ENCODE data around the gene IL34. TPM values are rescaled to one million over a fixed set of nuclear protein-coding genes. Genes with fewer than 3 reads are reported as not detected.

Gene IL34
- polyA plus RNA-seq, 5 donors: 0.18 to 0.63 (median 0.45) TPM

GRCh38 chr16:70687671-70688245, 41.4 kb downstream of the IL34 start:
- DNase-seq: no peak

- peak; percentile 85 to 90 for DNase-seq
Measured at GRCh38 chr16:70688246-70688742, 41.9 kb downstream of the IL34 start.

- no peak for DNase-seq
Measured at GRCh38 chr16:70689035-70689969, 42.9 kb downstream of the IL34 start.

GRCh38 chr16:70689970-70690891, 43.9 kb downstream of the IL34 start:
- no peak for DNase-seq

- peak; percentile 83 to 89 for DNase-seq
Measured at GRCh38 chr16:70691223-70692129, 45.1 kb downstream of the IL34 start.

GRCh38 chr16:70692130-70692872, 45.9 kb downstream of the IL34 start:
- DNase-seq: no peak

- DNase-seq: no peak
Measured at GRCh38 chr16:70692873-70693671, 46.7 kb downstream of the IL34 start.

GRCh38 chr16:70694088-70694867, 47.9 kb downstream of the IL34 start:
- DNase-seq: no peak

GRCh38 chr16:70694868-70695218, 48.5 kb downstream of the IL34 start:
- DNase-seq: no peak

- no peak for DNase-seq
Measured at GRCh38 chr16:70695331-70696070, 49.1 kb downstream of the IL34 start.

- DNase-seq: no peak
Measured at GRCh38 chr16:70696355-70696754, 50.0 kb downstream of the IL34 start.

- no peak for DNase-seq
Measured at GRCh38 chr16:70696952-70697593, 50.7 kb downstream of the IL34 start.

- DNase-seq: no peak
Measured at GRCh38 chr16:70697594-70698170, 51.3 kb downstream of the IL34 start.

- DNase-seq: no peak
Measured at GRCh38 chr16:70698901-70699300, 52.5 kb downstream of the IL34 start.

GRCh38 chr16:70699696-70700095, 53.3 kb downstream of the IL34 start:
- no peak for DNase-seq

- no peak for DNase-seq
Measured at GRCh38 chr16:70700101-70701020, 54.0 kb downstream of the IL34 start.

Data from right lung (tissue), 5 donors.